C4-2B (cell line): ENCODE measurements around the gene DUS4L.
A peak's percentile ranks its signal among the peaks of the same experiment; 100 is the strongest.

Experiments
- H3K27ac ChIP-seq: fragments of 450-650 bp; 2 replicates; pipeline ENCODE4 v1.5.1; 2017
- ZFX ChIP-seq: fragments of 450-650 bp; IDR thresholded peaks from 2 replicates; pipeline ENCODE4 v1.6.1; 2017
- TF ChIP-seq, protein P1 (sequence below): fragments of 450-650 bp; conservative IDR thresholded peaks from 2 replicates; pipeline ENCODE4 v1.5.1; 2017; ENCODE audit warnings: mild to moderate bottlenecking

Gene DUS4L

GRCh38 chr7:107580716-107581383 lies 17.1 kb downstream of the DUS4L start:
- H3K27ac ChIP-seq, result peak overlapping the region; percentile 91
- TF ChIP-seq, protein P1, sequence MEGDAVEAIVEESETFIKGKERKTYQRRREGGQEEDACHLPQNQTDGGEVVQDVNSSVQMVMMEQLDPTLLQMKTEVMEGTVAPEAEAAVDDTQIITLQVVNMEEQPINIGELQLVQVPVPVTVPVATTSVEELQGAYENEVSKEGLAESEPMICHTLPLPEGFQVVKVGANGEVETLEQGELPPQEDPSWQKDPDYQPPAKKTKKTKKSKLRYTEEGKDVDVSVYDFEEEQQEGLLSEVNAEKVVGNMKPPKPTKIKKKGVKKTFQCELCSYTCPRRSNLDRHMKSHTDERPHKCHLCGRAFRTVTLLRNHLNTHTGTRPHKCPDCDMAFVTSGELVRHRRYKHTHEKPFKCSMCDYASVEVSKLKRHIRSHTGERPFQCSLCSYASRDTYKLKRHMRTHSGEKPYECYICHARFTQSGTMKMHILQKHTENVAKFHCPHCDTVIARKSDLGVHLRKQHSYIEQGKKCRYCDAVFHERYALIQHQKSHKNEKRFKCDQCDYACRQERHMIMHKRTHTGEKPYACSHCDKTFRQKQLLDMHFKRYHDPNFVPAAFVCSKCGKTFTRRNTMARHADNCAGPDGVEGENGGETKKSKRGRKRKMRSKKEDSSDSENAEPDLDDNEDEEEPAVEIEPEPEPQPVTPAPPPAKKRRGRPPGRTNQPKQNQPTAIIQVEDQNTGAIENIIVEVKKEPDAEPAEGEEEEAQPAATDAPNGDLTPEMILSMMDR, result peak; percentile 41
- TF ChIP-seq ZFX, result no peak

- no peak for TF ChIP-seq ZFX
- TF ChIP-seq, protein P1, result no peak
- H3K27ac ChIP-seq, result no peak overlapping the region
These were observed 17.7 kb downstream of the DUS4L start for GRCh38 chr7:107581387-107582013.

DNA sequence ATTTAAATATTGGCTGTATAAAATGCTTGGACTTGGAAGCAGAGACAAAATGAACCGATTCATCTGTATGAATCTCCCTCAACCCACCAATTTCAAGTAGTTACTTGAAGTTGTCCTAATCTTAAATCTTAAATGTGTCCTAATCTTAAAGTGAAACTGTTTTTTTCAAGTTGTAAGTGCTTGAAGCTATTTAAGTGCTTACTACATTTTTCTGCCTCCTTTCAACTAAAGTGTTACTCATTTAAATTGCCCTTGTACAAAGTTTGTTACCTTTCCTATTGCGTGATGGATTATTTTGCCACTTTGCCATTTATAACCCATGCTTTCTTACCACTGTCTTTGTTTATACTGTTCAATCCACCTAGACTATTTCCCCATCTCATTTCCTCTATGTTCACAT lies 19.1 kb downstream of the DUS4L start:
- no peak overlapping the region for H3K27ac ChIP-seq
- TF ChIP-seq ZFX, result no peak
- TF ChIP-seq, protein P1, result no peak

DNA sequence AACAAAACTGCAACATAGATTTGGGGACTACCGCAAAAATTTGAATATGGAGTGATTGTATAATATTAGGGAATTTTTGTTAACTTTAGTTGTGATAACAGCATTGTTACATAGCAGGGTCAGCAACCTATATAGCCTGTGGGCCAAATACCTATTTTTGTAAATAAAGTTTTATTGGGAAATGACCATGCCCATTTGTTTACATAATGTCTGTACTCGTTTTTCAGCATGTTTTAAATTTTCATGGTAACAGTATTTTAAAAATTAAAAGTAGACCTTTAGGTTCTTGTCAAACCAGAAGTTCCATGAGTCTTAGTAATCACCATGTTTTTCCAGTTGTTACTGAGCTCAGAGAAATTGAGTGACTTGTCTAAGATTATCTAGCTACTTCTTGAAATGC lies 20.9 kb downstream of the DUS4L start:
- TF ChIP-seq, protein P1, result no peak
- no peak for TF ChIP-seq ZFX
- no peak overlapping the region for H3K27ac ChIP-seq

- no peak for TF ChIP-seq ZFX
- TF ChIP-seq, protein P1, result no peak
- no peak overlapping the region for H3K27ac ChIP-seq
These were observed 24.9 kb downstream of the DUS4L start for GRCh38 chr7:107588529-107589130.

DNA sequence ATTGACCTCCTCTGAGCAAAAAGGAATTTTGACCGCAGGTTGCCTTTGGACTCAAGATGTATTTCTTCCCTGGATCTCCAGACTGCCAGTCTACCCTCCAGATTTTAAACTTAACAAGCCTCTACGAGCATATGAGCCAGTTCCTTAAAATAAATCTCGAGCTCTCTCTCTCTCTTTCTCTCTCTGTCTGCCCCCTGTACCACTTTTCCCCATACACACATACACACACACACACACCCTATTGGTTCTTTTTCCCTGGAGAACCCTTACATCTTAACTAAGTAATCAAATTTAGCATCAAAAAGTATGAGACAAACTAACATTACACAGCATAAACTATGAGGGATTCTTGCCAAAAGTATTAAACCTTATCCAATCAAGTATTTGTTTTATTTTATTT lies 27.6 kb downstream of the DUS4L start:
- TF ChIP-seq, protein P1, result no peak
- no peak for TF ChIP-seq ZFX
- no peak overlapping the region for H3K27ac ChIP-seq

DNA sequence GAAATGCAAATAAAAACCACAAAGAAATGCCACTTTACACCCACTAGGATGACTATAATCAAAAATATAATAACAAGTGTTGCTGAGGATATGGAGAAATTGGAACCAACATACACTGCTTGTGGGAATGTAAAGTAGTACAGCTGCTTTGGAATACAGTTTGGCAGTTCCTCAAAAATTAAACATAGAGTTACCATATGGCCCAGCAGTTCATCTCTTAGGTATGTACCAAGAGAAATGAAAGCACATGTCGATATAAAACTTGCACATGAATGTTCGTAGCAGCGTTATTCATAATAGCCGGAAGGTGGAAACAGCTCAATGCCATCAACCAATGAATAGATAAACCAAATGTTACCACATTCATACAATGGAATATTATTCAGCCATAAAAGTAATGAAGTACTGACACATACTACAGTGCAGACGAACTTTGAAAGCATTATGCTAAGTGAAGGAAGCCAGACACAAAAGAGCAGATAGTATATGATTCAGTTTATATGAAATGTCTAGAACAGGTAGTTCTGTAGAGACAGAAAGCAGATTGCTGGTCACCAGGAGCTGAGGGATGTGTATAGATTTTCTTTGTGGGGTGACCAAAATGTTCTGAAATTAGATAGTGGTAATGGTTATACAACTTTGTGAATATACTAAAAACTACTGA lies 28.7 kb downstream of the DUS4L start:
- no peak overlapping the region for H3K27ac ChIP-seq
- no peak for TF ChIP-seq ZFX
- TF ChIP-seq, protein P1, result no peak
